ENCODE data around the gene HOXA3.

The HOXA3 gene

GRCh38 chr7:27151931-27152815, at the start of gene HOXA3:
TSS of gene HOXA3 (minus strand) at chr7:27152583. CDS start at chr7:27110640, 41,943 bp downstream.
- Histone ChIP-seq H4K20me1 (peaks cover 0 to 63% (median 41%) of the 10 kb centered on the region in 11 experiments; a peak in 16 of 22 replicates), H3K4me1 (peaks cover 11 to 26% (median 20%) of the 10 kb centered on the region in 10 experiments), H3K4me3 (peak within 1 kb of the TSS; percentile 40 to 60 (median 52)), H3K4me2 (peak within 1 kb of the TSS; percentile 79 to 95 (median 85)), H3K27me3 (peaks cover 100% of the 10 kb centered on the region in 11 experiments), H3K27ac (no peak within 1 kb of the TSS), H3K9me3 (replicated peaks in 1 of 11) (peaks cover 33 to 52% (median 46%) of the 10 kb centered on the region in 11 experiments), H3K9ac (no peak within 1 kb of the TSS), H3K36me3 (no peaks in the 10 kb centered on the region)
- no peak for TF ChIP-seq Cebpa-rat (IDR thresholded peaks at IDR 0.05)

GRCh38 chr7:27201580-27202017, 49.2 kb upstream of the HOXA3 start:
- Histone ChIP-seq H3K4me1 (peaks cover 22 to 41% (median 29%) of the 10 kb centered on the region in 10 experiments; a peak in 19 of 20 replicates), H3K27me3 (peaks cover 100% of the 10 kb centered on the region in 11 experiments), H3K36me3 (no peaks in the 10 kb centered on the region), H3K9ac (no peak overlapping the region), H3K4me3 (peak overlapping the region in 5 of 10 experiments; percentile 65 to 74 (median 67); a peak in 6 of 20 replicates), H3K9me3 (replicated peaks in 1 of 11) (peaks cover 0 to 14% (median 9%) of the 10 kb centered on the region in 11 experiments; a peak in 11 of 22 replicates), H4K20me1 (peaks cover 0 to 90% (median 75%) of the 10 kb centered on the region in 11 experiments; a peak in 19 of 22 replicates), H3K4me2 (peak overlapping the region; percentile 27 to 99 (median 96); a peak in 20 of 22 replicates), H3K27ac (no peak overlapping the region)
- TF ChIP-seq Cebpa-rat (IDR thresholded peaks at IDR 0.05), result no peak

- H3K4me1 ChIP-seq, result peaks cover 22 to 41% (median 29%) of the 10 kb centered on the region in 10 experiments; a peak in 19 of 20 replicates
- peaks cover 100% of the 10 kb centered on the region in 11 experiments for H3K27me3 ChIP-seq
- H3K4me2 ChIP-seq, result peak overlapping the region; percentile 62 to 99 (median 96)
- no peak overlapping the region for H3K27ac ChIP-seq
- no peaks in the 10 kb centered on the region for H3K36me3 ChIP-seq
- H3K4me3 ChIP-seq, result peak overlapping the region; percentile 45 to 74 (median 65); a peak in 19 of 20 replicates
- peaks cover 0 to 13% (median 9%) of the 10 kb centered on the region in 11 experiments; a peak in 11 of 22 replicates for H3K9me3 ChIP-seq (replicated peaks in 1 of 11)
- H4K20me1 ChIP-seq, result peaks cover 0 to 91% (median 72%) of the 10 kb centered on the region in 11 experiments; a peak in 19 of 22 replicates
- 0 out of 22 replicates have a peak overlapping the region, but pooled peaks of 2 of the 11 experiments have one; percentile 48 to 55 for H3K9ac ChIP-seq
- TF ChIP-seq Cebpa-rat (IDR thresholded peaks at IDR 0.05), result no peak
Measured at GRCh38 chr7:27200761-27201579, 48.6 kb upstream of the HOXA3 start.

GRCh38 chr7:27199849-27200760, 47.7 kb upstream of the HOXA3 start, which contains the start of gene HOXA13:
TSS of gene HOXA13 (minus strand) at chr7:27200091. CDS start at chr7:27200077, 14 bp downstream.
- Histone ChIP-seq H3K27me3 (peaks cover 100% of the 10 kb centered on the region in 11 experiments), H3K4me3 (peak within 1 kb of the TSS; percentile 45 to 74 (median 65)), H3K4me2 (peak within 1 kb of the TSS; percentile 62 to 99 (median 96)), H3K27ac (no peak within 1 kb of the TSS), H4K20me1 (peaks cover 0 to 93% (median 70%) of the 10 kb centered on the region in 11 experiments; a peak in 19 of 22 replicates), H3K9ac (peak within 1 kb of the TSS in 9 of 11 experiments; percentile 6 to 55 (median 32); a peak in 12 of 22 replicates), H3K36me3 (no peaks in the 10 kb centered on the region), H3K4me1 (peaks cover 22 to 38% (median 29%) of the 10 kb centered on the region in 10 experiments; a peak in 19 of 20 replicates), H3K9me3 (replicated peaks in 1 of 11) (peaks cover 0 to 5% (median 3%) of the 10 kb centered on the region in 11 experiments; a peak in 9 of 22 replicates)
- TF ChIP-seq Cebpa-rat (IDR thresholded peaks at IDR 0.05), result no peak

- Histone ChIP-seq H3K27ac (no peak overlapping the region), H3K9me3 (replicated peaks in 1 of 11) (no peaks in the 10 kb centered on the region), H3K9ac (peak overlapping the region in 7 of 11 experiments; percentile 6 to 55 (median 46); a peak in 8 of 22 replicates), H3K36me3 (no peaks in the 10 kb centered on the region), H3K4me2 (peak overlapping the region; percentile 62 to 99 (median 96)), H4K20me1 (peaks cover 0 to 95% (median 66%) of the 10 kb centered on the region in 11 experiments; a peak in 19 of 22 replicates), H3K27me3 (peaks cover 100% of the 10 kb centered on the region in 11 experiments), H3K4me1 (peaks cover 22 to 38% (median 29%) of the 10 kb centered on the region in 10 experiments; a peak in 19 of 20 replicates), H3K4me3 (peak overlapping the region; percentile 45 to 74 (median 65))
- no peak for TF ChIP-seq Cebpa-rat (IDR thresholded peaks at IDR 0.05)
Measured at GRCh38 chr7:27198871-27199801, 46.8 kb upstream of the HOXA3 start.

GRCh38 chr7:27198138-27198841, 45.9 kb upstream of the HOXA3 start:
- Histone ChIP-seq H3K9me3 (replicated peaks in 1 of 11) (no peaks in the 10 kb centered on the region), H3K9ac (no peak overlapping the region), H3K27ac (no peak overlapping the region), H3K36me3 (no peaks in the 10 kb centered on the region), H3K27me3 (peaks cover 100% of the 10 kb centered on the region in 11 experiments), H3K4me1 (peaks cover 22 to 46% (median 29%) of the 10 kb centered on the region in 10 experiments; a peak in 19 of 20 replicates), H4K20me1 (peaks cover 0 to 95% (median 64%) of the 10 kb centered on the region in 11 experiments; a peak in 19 of 22 replicates), H3K4me3 (peak overlapping the region in 2 of 10 experiments; percentile 65 to 71; a peak in 3 of 20 replicates), H3K4me2 (peak overlapping the region in 3 of 11 experiments; percentile 11 to 95 (median 93); a peak in 4 of 22 replicates)
- TF ChIP-seq Cebpa-rat (IDR thresholded peaks at IDR 0.05), result no peak

All from BLaER1 treated with 17β-estradiol and CSF1 and Interleukin-3, amounts not matched to agents 10 nM and 100 nM (cell line).